ENCODE measurements around the gene KIF18B. TPM values are rescaled to one million over a fixed set of nuclear protein-coding genes. Genes with fewer than 3 reads are reported as not detected.

KIF18B gene
- total RNA-seq, 2 experiments from 2014 or later = 42.2 to 126 TPM

GRCh38 chr17:44879376-44879775 is 68.2 kb downstream of the KIF18B start:
- peaks cover 93% of the 10 kb centered on the region for H3K36me3 ChIP-seq (ENCODE audit: insufficient read depth, low read length)
- no peaks in the 10 kb centered on the region for H3K9me2 ChIP-seq (ENCODE audit: insufficient read depth, low read length)
- no peaks in the 10 kb centered on the region for H4K20me1 ChIP-seq (ENCODE audit: insufficient read depth, low read length)
- no peaks in the 10 kb centered on the region for H3K4me1 ChIP-seq (ENCODE audit: insufficient read depth, low read length, poor library complexity, severe bottlenecking)
- DNase-seq (ENCODE audit: low spot score) = no peak
- TF ChIP-seq CTCF (conservative IDR thresholded peaks at IDR 0.05; ENCODE audit: low read length) = no peak
- TF ChIP-seq EZH2phosphoT487 (IDR thresholded peaks at IDR 0.05; ENCODE audit: borderline replicate concordance, low read depth, low read length) = no peak
- CTCF ChIA-PET (ENCODE audit: unreplicated experiment) = no interaction called here
- H3K4me2 ChIP-seq (ENCODE audit: low read length) = no peak overlapping the region
- intact Hi-C loops (cut with micrococcal nuclease; ENCODE audit: unreplicated experiment) = no loop called here
- no peak overlapping the region for H2AFZ ChIP-seq (ENCODE audit: low read length)
- H3K27ac ChIP-seq (ENCODE audit: low read depth, low read length, poor library complexity, severe bottlenecking) = no peak overlapping the region
- no peak overlapping the region for H3K4me3 ChIP-seq (ENCODE audit: low read depth, low read length, poor library complexity, severe bottlenecking)
- H3K9me3 ChIP-seq (ENCODE audit: low read length) = no peaks in the 10 kb centered on the region
- no TSS peak for BruUV-seq (replicated peaks)
- H3K79me2 ChIP-seq (ENCODE audit: insufficient read depth, low read depth, low read length) = no peaks in the 10 kb centered on the region
- POLR2A ChIA-PET = no interaction called here

- Histone ChIP-seq H2AFZ (ENCODE audit: low read length) (no peak overlapping the region), H3K36me3 (ENCODE audit: insufficient read depth, low read length) (peaks cover 91% of the 10 kb centered on the region), H3K4me1 (ENCODE audit: insufficient read depth, low read length, poor library complexity, severe bottlenecking) (no peaks in the 10 kb centered on the region), H3K79me2 (ENCODE audit: insufficient read depth, low read depth, low read length) (no peaks in the 10 kb centered on the region), H3K9me2 (ENCODE audit: insufficient read depth, low read length) (no peaks in the 10 kb centered on the region), H4K20me1 (ENCODE audit: insufficient read depth, low read length) (no peaks in the 10 kb centered on the region), H3K27ac (ENCODE audit: low read depth, low read length, poor library complexity, severe bottlenecking) (no peak overlapping the region), H3K9me3 (ENCODE audit: low read length) (no peaks in the 10 kb centered on the region), H3K4me3 (ENCODE audit: low read depth, low read length, poor library complexity, severe bottlenecking) (no peak overlapping the region), H3K4me2 (ENCODE audit: low read length) (no peak overlapping the region)
- CTCF ChIA-PET (ENCODE audit: unreplicated experiment) = no interaction called here
- intact Hi-C loops (cut with micrococcal nuclease; ENCODE audit: unreplicated experiment) = no loop called here
- DNase-seq (ENCODE audit: low spot score) = peak; percentile 50
- TSS peak; percentile 37 for BruUV-seq (replicated peaks)
- TF ChIP-seq CTCF (conservative IDR thresholded peaks at IDR 0.05; ENCODE audit: low read length) (peak; percentile 90), EZH2phosphoT487 (IDR thresholded peaks at IDR 0.05; ENCODE audit: borderline replicate concordance, low read depth, low read length) (no peak)
- POLR2A ChIA-PET = interaction anchor here (0.5 kb wide), 1 partner anchor 163 kb away, joined by 4 read pairs; no protein-coding TSS in a partner anchor
These were observed 68.8 kb downstream of the KIF18B start for GRCh38 chr17:44878627-44879221.

- Histone ChIP-seq H3K27ac (ENCODE audit: low read depth, low read length, poor library complexity, severe bottlenecking) (no peak overlapping the region), H3K9me2 (ENCODE audit: insufficient read depth, low read length) (no peaks in the 10 kb centered on the region), H3K4me3 (ENCODE audit: low read depth, low read length, poor library complexity, severe bottlenecking) (no peak overlapping the region), H3K79me2 (ENCODE audit: insufficient read depth, low read depth, low read length) (no peaks in the 10 kb centered on the region), H3K36me3 (ENCODE audit: insufficient read depth, low read length) (peaks cover 89% of the 10 kb centered on the region), H4K20me1 (ENCODE audit: insufficient read depth, low read length) (no peaks in the 10 kb centered on the region), H3K4me2 (ENCODE audit: low read length) (no peak overlapping the region), H2AFZ (ENCODE audit: low read length) (no peak overlapping the region), H3K9me3 (ENCODE audit: low read length) (no peaks in the 10 kb centered on the region), H3K4me1 (ENCODE audit: insufficient read depth, low read length, poor library complexity, severe bottlenecking) (no peaks in the 10 kb centered on the region)
- intact Hi-C loops (cut with micrococcal nuclease; ENCODE audit: unreplicated experiment) = no loop called here
- BruUV-seq (replicated peaks) = no TSS peak
- TF ChIP-seq CTCF (conservative IDR thresholded peaks at IDR 0.05; ENCODE audit: low read length) = no peak
- TF ChIP-seq EZH2phosphoT487 (IDR thresholded peaks at IDR 0.05; ENCODE audit: borderline replicate concordance, low read depth, low read length) = no peak
- no peak for DNase-seq (ENCODE audit: low spot score)
- POLR2A ChIA-PET = interaction anchor here (0.5 kb wide), 1 partner anchor 109 kb away, joined by 4 read pairs; no protein-coding TSS in a partner anchor
- CTCF ChIA-PET (ENCODE audit: unreplicated experiment) = no interaction called here
These were observed 70.5 kb downstream of the KIF18B start for GRCh38 chr17:44877121-44877520.

All from OCI-LY7 (cell line).